ENCODE measurements around the gene OPALIN.

The OPALIN gene

GRCh38 chr10:96327462-96327861 lies 31.3 kb downstream of the OPALIN start:
- TF ChIP-seq CTCF (IDR thresholded peaks at IDR 0.05; ENCODE audit: insufficient read depth, missing control alignments): no peak
- FAIRE-seq (no peak), DNase-seq (ENCODE audit: insufficient read length, low spot score) (no peak)

GRCh38 chr10:96325719-96326373 lies 33.0 kb downstream of the OPALIN start:
- no peak for FAIRE-seq
- TF ChIP-seq CTCF (IDR thresholded peaks at IDR 0.05; ENCODE audit: insufficient read depth, missing control alignments): no peak
- DNase-seq (ENCODE audit: insufficient read length, low spot score): no peak

- FAIRE-seq: no peak
- no peak for DNase-seq (ENCODE audit: insufficient read length, low spot score)
- no peak for TF ChIP-seq CTCF (IDR thresholded peaks at IDR 0.05; ENCODE audit: insufficient read depth, missing control alignments)
These were observed 34.4 kb downstream of the OPALIN start for GRCh38 chr10:96324447-96324846.

GRCh38 chr10:96322275-96322674 lies 36.5 kb downstream of the OPALIN start:
- no peak for DNase-seq (ENCODE audit: insufficient read length, low spot score)
- FAIRE-seq: no peak
- no peak for TF ChIP-seq CTCF (IDR thresholded peaks at IDR 0.05; ENCODE audit: insufficient read depth, missing control alignments)

- DNase-seq (ENCODE audit: insufficient read length, low spot score) (no peak), FAIRE-seq (no peak)
- TF ChIP-seq CTCF (IDR thresholded peaks at IDR 0.05; ENCODE audit: insufficient read depth, missing control alignments): no peak
These were observed 37.0 kb downstream of the OPALIN start for GRCh38 chr10:96321822-96322221.

GRCh38 chr10:96319754-96320474 lies 38.9 kb downstream of the OPALIN start:
- FAIRE-seq (no peak), DNase-seq (ENCODE audit: insufficient read length, low spot score) (no peak)
- no peak for TF ChIP-seq CTCF (IDR thresholded peaks at IDR 0.05; ENCODE audit: insufficient read depth, missing control alignments)
